GM21515 (cell line): ENCODE measurements around the gene NOTUM.

Experiments used
- ATAC-seq: cut with Tn5 transposase; IDR thresholded peaks from one replicate; pipeline ENCODE4 v1.9.1; 2021; ENCODE audit not compliant: unreplicated experiment

The NOTUM gene

GRCh38 chr17:81961087-81961511 is at the start of gene NOTUM:
TSS of gene NOTUM (minus strand) at chr17:81961187. CDS start at chr17:81960909, 278 bp downstream.
- ATAC-seq = no peak

GRCh38 chr17:82009413-82009812 is 48.4 kb upstream of the NOTUM start:
- ATAC-seq = no peak

- ATAC-seq = no peak
These were observed 48.0 kb upstream of the NOTUM start for GRCh38 chr17:82008941-82009405.

- no peak for ATAC-seq
These were observed 47.4 kb upstream of the NOTUM start for GRCh38 chr17:82008258-82008940.

- no peak for ATAC-seq
These were observed 46.7 kb upstream of the NOTUM start for GRCh38 chr17:82007495-82008257.

- no peak for ATAC-seq
These were observed 46.2 kb upstream of the NOTUM start for GRCh38 chr17:82007228-82007494.

GRCh38 chr17:82006468-82007227 is 45.7 kb upstream of the NOTUM start:
- ATAC-seq = no peak

- ATAC-seq = no peak
These were observed 44.8 kb upstream of the NOTUM start for GRCh38 chr17:82005701-82006348.

- ATAC-seq = no peak
These were observed 43.8 kb upstream of the NOTUM start for GRCh38 chr17:82004517-82005455.

- ATAC-seq = no peak
These were observed 42.7 kb upstream of the NOTUM start for GRCh38 chr17:82003411-82004381.

GRCh38 chr17:82001571-82002056 is 40.6 kb upstream of the NOTUM start:
- no peak for ATAC-seq

GRCh38 chr17:82000803-82001570 is 40.0 kb upstream of the NOTUM start:
- no peak for ATAC-seq

GRCh38 chr17:81999976-82000802 is 39.2 kb upstream of the NOTUM start:
- ATAC-seq = no peak

GRCh38 chr17:81999587-81999975 is 38.6 kb upstream of the NOTUM start:
- ATAC-seq = no peak

- ATAC-seq = no peak
These were observed 37.9 kb upstream of the NOTUM start for GRCh38 chr17:81998691-81999438.

- ATAC-seq = no peak
These were observed 37.2 kb upstream of the NOTUM start for GRCh38 chr17:81998212-81998611.
